Kidney (tissue), 14 donors: ENCODE measurements around the gene GLB1L2. TPM values are rescaled to one million over a fixed set of nuclear protein-coding genes. Genes with fewer than 3 reads are reported as not detected.

ENCODE experiments used
- DNase-seq, 5 donors: peaks; one replicate each; pipeline ENCODE4 v3.0.0-alpha.2; 2013 to 2020
- FAIRE-seq: peaks from 2 replicates; lab custom pipeline; 2012; peaks lifted over from hg19 to GRCh38; lab: Jason Lieb, UNC
- H3K27ac ChIP-seq, 2 donors: one replicate each; pipeline ENCODE4 v1.7.0; 2013; ENCODE audit warnings: low read depth in 2 of 2, low read length in 2 of 2, inconsistent platforms in 1 of 2
- H3K27me3 ChIP-seq: one replicate; pipeline ENCODE4 v1.7.1; 2013; ENCODE audit warnings: low read length, inconsistent platforms; ENCODE audit not compliant: control insufficient read depth, insufficient read depth
- H3K36me3 ChIP-seq, 3 donors: one replicate each; pipeline versions ENCODE4 v1.7.0 to v1.7.1; 2013; ENCODE audit warnings: low read length in 3 of 3, control low read depth in 1 of 3, inconsistent platforms in 1 of 3; ENCODE audit not compliant: insufficient read depth in 3 of 3, control insufficient read depth in 2 of 3
- H3K4me1 ChIP-seq, 3 donors: one replicate each; pipeline versions ENCODE4 v1.7.0 to v1.7.1; 2013; ENCODE audit warnings: low read length in 3 of 3, inconsistent platforms in 1 of 3, low read depth in 1 of 3; ENCODE audit not compliant: control insufficient read depth in 2 of 3, insufficient read depth in 2 of 3
- H3K4me3 ChIP-seq, 3 donors: one replicate each; pipeline versions ENCODE4 v1.7.0 to v1.8.1; 2013; ENCODE audit warnings: low read length in 3 of 3, control low read depth in 1 of 3, inconsistent platforms in 1 of 3
- H3K9ac ChIP-seq, 3 donors: one replicate each; pipeline versions ENCODE4 v1.7.0 to v1.7.1; 2013; ENCODE audit warnings: low read length in 3 of 3, control low read depth in 1 of 3, inconsistent platforms in 1 of 3
- H3K9me3 ChIP-seq, 3 donors: one replicate each; pipeline versions ENCODE4 v1.7.0 to v1.7.1; 2013; ENCODE audit warnings: low read length in 3 of 3, control low read depth in 1 of 3, inconsistent platforms in 1 of 3; ENCODE audit not compliant: control insufficient read depth in 2 of 3, insufficient read depth in 1 of 3
- CTCF ChIP-seq: IDR thresholded peaks from 3 replicates; pipeline ENCODE4 v1.5.1; 2012; ENCODE audit warnings: mild to moderate bottlenecking, moderate library complexity, borderline replicate concordance; ENCODE audit not compliant: insufficient read depth; ENCODE audit errors: extremely low read depth
- intact Hi-C: fragments of 100-400 bp; cut with DNase I; formaldehyde crosslinking; loops from one replicate; pipeline ENCODE4 v1.11.1; 2022
- polyA plus RNA-seq: library from polyadenylated mRNA; stranded (reverse); fragments of 350-450 nt; fragmentation: Illumina TruSeq; extraction: RNeasy Lipid Tissue Mini Kit (QIAGEN cat#74804); gene quantifications from one replicate; pipeline ENCODE4 v1.2.3, GENCODE V29; 2014; ENCODE audit warnings: low read depth, low replicate concordance; ENCODE audit not compliant: insufficient read depth
- total RNA-seq: library from RNA; stranded (reverse); fragmentation: NEBNext Ultra II Directional; extraction: Animal tissue kit (Norgen Biotek cat#: 25700); gene quantifications from one replicate; pipeline ENCODE4 v1.2.1, GENCODE V29; 2021
- donor health status: control.
- donor health status: control.
- donor health status: control.
- donor health status: control.
- donor health status: control.
- donor health status: DM: yes; HTN: yes; CAD: no.
- donor health status: Normal renal cell carcinoma (clear cell type).

Gene GLB1L2
- total and polyA plus RNA-seq, 2 donors from 2014 or later = 10.0 to 26.1 TPM

- intact Hi-C loops = no loop called here
Measured at GRCh38 chr11:134366254-134366653, 34.5 kb downstream of the GLB1L2 start.

GRCh38 chr11:134367781-134368180 is 36.0 kb downstream of the GLB1L2 start:
- H3K27me3 ChIP-seq = no peaks in the 10 kb centered on the region
- intact Hi-C loops = no loop called here
- no peak for TF ChIP-seq CTCF
- H3K9me3 ChIP-seq = no peaks in the 10 kb centered on the region
- no peaks in the 10 kb centered on the region for H3K36me3 ChIP-seq
- FAIRE-seq (no peak), DNase-seq (no peak)
- H3K27ac ChIP-seq = no peak overlapping the region
- H3K9ac ChIP-seq = no peak overlapping the region
- no peak overlapping the region for H3K4me3 ChIP-seq
- no peaks in the 10 kb centered on the region for H3K4me1 ChIP-seq

More at GRCh38 chr11:134366254-134366653, 34.5 kb downstream of the GLB1L2 start:
- Histone ChIP-seq H3K27ac (no peak overlapping the region), H3K4me1 (no peaks in the 10 kb centered on the region), H3K36me3 (no peaks in the 10 kb centered on the region), H3K27me3 (no peaks in the 10 kb centered on the region), H3K4me3 (no peak overlapping the region), H3K9ac (no peak overlapping the region), H3K9me3 (no peaks in the 10 kb centered on the region)
- no peak for TF ChIP-seq CTCF
- FAIRE-seq (no peak), DNase-seq (peak in 3 of 5 donors; percentile 48 to 70 (median 52))

- intact Hi-C loops = no loop called here
- Histone ChIP-seq H3K4me3 (no peak overlapping the region), H3K9me3 (no peaks in the 10 kb centered on the region), H3K27me3 (no peaks in the 10 kb centered on the region), H3K9ac (no peak overlapping the region), H3K36me3 (no peaks in the 10 kb centered on the region), H3K4me1 (no peaks in the 10 kb centered on the region), H3K27ac (no peak overlapping the region)
- TF ChIP-seq CTCF = no peak
- DNase-seq = peak in 1 of 5 donors; percentile 59
- FAIRE-seq = no peak
Measured at GRCh38 chr11:134369656-134370525, 38.1 kb downstream of the GLB1L2 start.
